Activated CD4-positive, CD25-positive, alpha-beta regulatory T cell (primary cell): ENCODE data around the gene REM1.
A peak's percentile ranks its signal among the peaks of the same experiment; 100 is the strongest.
"Not testable (repeated sequence)": the region's sequence is repeated elsewhere in the genome, so short reads cannot be mapped to it uniquely, and the experiment has no call there.

Source experiments
- DNase-seq, 4 experiments: peaks; one replicate each; lab custom pipeline; 2025; lab: John Stamatoyannopoulos, UW

Gene REM1

GRCh38 chr20:31485450-31486339, 10.6 kb downstream of the REM1 start:
- no peak for DNase-seq

- DNase-seq, result no peak
Observed at GRCh38 chr20:31488115-31488514, 13.0 kb downstream of the REM1 start.

- DNase-seq, result no peak
Observed at GRCh38 chr20:31489152-31489551, 14.1 kb downstream of the REM1 start.

- DNase-seq, result no peak
Observed at GRCh38 chr20:31490752-31491151, 15.7 kb downstream of the REM1 start.

GRCh38 chr20:31494131-31494530, 19.0 kb downstream of the REM1 start:
- DNase-seq, result no peak

GRCh38 chr20:31496761-31497295, 21.7 kb downstream of the REM1 start:
- DNase-seq, result no peak

GRCh38 chr20:31497838-31498540, 22.9 kb downstream of the REM1 start:
- no peak for DNase-seq

GRCh38 chr20:31500527-31500926, 25.4 kb downstream of the REM1 start:
- DNase-seq, result no peak

- DNase-seq, result peak; percentile 54 to 63 (median 58)
Observed at GRCh38 chr20:31502884-31503673, 28.0 kb downstream of the REM1 start.

- no peak for DNase-seq
Observed at GRCh38 chr20:31505903-31506302, 30.8 kb downstream of the REM1 start.

GRCh38 chr20:31508517-31509244, 33.6 kb downstream of the REM1 start:
- DNase-seq, result no peak

- DNase-seq, result peak; percentile 66 to 80 (median 74)
Observed at GRCh38 chr20:31514154-31515071, 39.3 kb downstream of the REM1 start, which contains the start of gene HM13. HM13 (plus strand) TSS chr20:31514442; CDS start chr20:31514552, 110 bp downstream.

GRCh38 chr20:31515072-31515774, 40.1 kb downstream of the REM1 start:
- no peak for DNase-seq

GRCh38 chr20:31515775-31516107, 40.7 kb downstream of the REM1 start:
- no peak for DNase-seq

- DNase-seq, result no peak
Observed at GRCh38 chr20:31516166-31516565, 41.1 kb downstream of the REM1 start.

GRCh38 chr20:31516651-31517050, 41.6 kb downstream of the REM1 start:
- no peak for DNase-seq

GRCh38 chr20:31517373-31517772, 42.3 kb downstream of the REM1 start:
- no peak for DNase-seq

- not testable (repeated sequence) for DNase-seq
Observed at GRCh38 chr20:31521267-31521666, 46.2 kb downstream of the REM1 start.

- DNase-seq, result no peak
Observed at GRCh38 chr20:31522731-31523130, 47.6 kb downstream of the REM1 start.
